ENCODE data around the gene CYS1. TPM values are rescaled to one million over a fixed set of nuclear protein-coding genes. Genes with fewer than 3 reads are reported as not detected.

The CYS1 gene
- total and polyA plus RNA-seq, 2 of the 8 experiments (the other 6 are each of a cell fraction or from before 2014, with no cell fraction given) = 0.09 to 0.13 TPM

- POLR2A ChIA-PET (ENCODE audit: partially characterized antibody) = interaction anchor here (0.6 to 1.9 kb wide), 4 partner anchors 8 to 58 kb away, joined by 3 to 5 read pairs (median 3); no protein-coding TSS in a partner anchor
- Histone ChIP-seq H3K27ac (ENCODE audit: low read depth, low read length) (no peak overlapping the region), H3K18ac (ENCODE audit: extremely low read depth, low read length) (no peak overlapping the region), H3K79me2 (ENCODE audit: control insufficient read depth in 1 of 2, insufficient read depth in 2 of 2, low read length in 2 of 2) (no peaks in the 10 kb centered on the region), H3K9me3 (ENCODE audit: insufficient read depth in 2 of 2, low read depth in 1 of 2, low read length in 1 of 2) (no peaks in the 10 kb centered on the region), H2BK15ac (ENCODE audit: low read length) (no peak overlapping the region), H3K27me3 (replicated peaks in 1 of 4; ENCODE audit: control insufficient read depth in 3 of 4, extremely low read depth in 1 of 4, insufficient read depth in 3 of 4, low read length in 3 of 4) (no peaks in the 10 kb centered on the region), H3K4me1 (replicated peaks in 1 of 4; ENCODE audit: control insufficient read depth in 3 of 4, insufficient read depth in 4 of 4, low read length in 3 of 4) (peaks cover 0 to 12% (median 7%) of the 10 kb centered on the region in 4 experiments; a peak in 2 of 7 replicates), H3K4me2 (ENCODE audit: insufficient read depth in 1 of 2, low read depth in 2 of 2, low read length in 2 of 2) (no peak overlapping the region), H3K56ac (replicated peaks; ENCODE audit: insufficient read length, low read depth, low read length) (no peak overlapping the region), H2BK20ac (ENCODE audit: low read length) (no peak overlapping the region), H2BK5ac (ENCODE audit: low read depth, low read length) (no peak overlapping the region), H2BK12ac (ENCODE audit: low read depth, low read length) (no peak overlapping the region), H4K5ac (ENCODE audit: insufficient read length, low read depth, low read length) (no peak overlapping the region), H3K23ac (ENCODE audit: insufficient read length) (no peak overlapping the region), H3K4ac (replicated peaks; ENCODE audit: insufficient read length, low read depth, low read length) (no peak overlapping the region), H3K23me2 (ENCODE audit: low read depth, low read length) (0 out of 2 replicates have a peak, but pooled peaks cover 2% of the 10 kb centered on the region), H3K9ac (replicated peaks in 1 of 4; ENCODE audit: extremely low read depth in 1 of 4, low read depth in 3 of 4, low read length in 3 of 4) (no peak overlapping the region), H4K8ac (ENCODE audit: extremely low read depth, insufficient read depth, low read length) (no peak overlapping the region), H3K4me3 (ENCODE audit: extremely low read depth in 1 of 4, insufficient read depth in 2 of 4, low read depth in 3 of 4, low read length in 4 of 4) (no peak overlapping the region), H3K79me1 (ENCODE audit: low read depth, low read length) (no peaks in the 10 kb centered on the region), H4K91ac (replicated peaks; ENCODE audit: insufficient read length, low read length) (no peak overlapping the region), H3K36me3 (ENCODE audit: control insufficient read depth in 2 of 4, insufficient read depth in 4 of 4, low read length in 3 of 4) (no peaks in the 10 kb centered on the region), H2AFZ (ENCODE audit: low read length) (no peak overlapping the region), H2AK5ac (ENCODE audit: low read depth, low read length) (no peak overlapping the region), H2BK120ac (replicated peaks; ENCODE audit: low read depth, low read length) (no peak overlapping the region), H3K14ac (ENCODE audit: insufficient read length) (no peak overlapping the region), H4K20me1 (replicated peaks in 1 of 2; ENCODE audit: control insufficient read depth in 1 of 2, insufficient read depth in 2 of 2, low read length in 2 of 2) (no peaks in the 10 kb centered on the region)
- TF ChIP-seq POLR2A (IDR thresholded peaks at IDR 0.05; ENCODE audit: control extremely low read depth in 1 of 2, low read depth in 2 of 2, low read length in 2 of 2) (no peak), RFX5 (IDR thresholded peaks at IDR 0.05; ENCODE audit: borderline replicate concordance, low read depth, low read length) (no peak), TBP (IDR thresholded peaks at IDR 0.05; ENCODE audit: low read depth, low read length) (no peak), BCL11A (IDR thresholded peaks at IDR 0.05; ENCODE audit: low read depth in 2 of 2, low read length in 2 of 2) (no peak), PHF8 (conservative IDR thresholded peaks at IDR 0.05; ENCODE audit: low read depth, low read length) (no peak), NRF1 (IDR thresholded peaks at IDR 0.05; ENCODE audit: low read depth, low read length) (no peak), SP4 (IDR thresholded peaks at IDR 0.05; ENCODE audit: low read length) (no peak), EZH2 (IDR thresholded peaks at IDR 0.05; ENCODE audit: low read depth, low read length, severe bottlenecking) (no peak)
- TF ChIP-seq, protein P1, sequence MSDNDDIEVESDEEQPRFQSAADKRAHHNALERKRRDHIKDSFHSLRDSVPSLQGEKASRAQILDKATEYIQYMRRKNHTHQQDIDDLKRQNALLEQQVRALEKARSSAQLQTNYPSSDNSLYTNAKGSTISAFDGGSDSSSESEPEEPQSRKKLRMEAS (IDR thresholded peaks at IDR 0.05) = no peak
- DNase-seq (ENCODE audit: low read depth in 1 of 2, low spot score in 2 of 2) (no peak), FAIRE-seq (no peak)
- CTCF ChIA-PET (ENCODE audit: partially characterized antibody) = interaction anchor here (0.6 to 20.0 kb wide), 29 partner anchors 8 to 375 kb away, joined by 3 to 429 read pairs (median 4); partner anchors contain the start of gene CYS1
- WGBS, 2 experiments (ENCODE audit: extremely low coverage in 1 of 2, insufficient coverage in 1 of 2, insufficient read length in 1 of 2, insufficient replicate concordance in 2 of 2, low coverage in 1 of 2, low lambda C conversion rate in 2 of 2, missing lambda C conversion rate in 1 of 2) = 93% methylated on average over 16 of the region's 16 CpGs; no CpG with 5 or more reads in 1 of the 2 experiments
Measured at GRCh38 chr2:10071176-10071575, 9.0 kb downstream of the CYS1 start.

Data from H1 (cell line).